K562 (cell line): ENCODE results near the gene IL1RAPL2. TPM values are rescaled to one million over a fixed set of nuclear protein-coding genes. Genes with fewer than 3 reads are reported as not detected.

Source experiments
- ATAC-seq: fragments of 200-7000 bp; cut with Tn5 transposase; 3 replicates; pipeline ENCODE4 v1.9.1; 2020; ENCODE audit warnings: moderate library complexity
- BruUV-seq: library from RNA; stranded (reverse); fragments of 400-500 nt; replicated peaks from 2 replicates; lab custom pipeline; 2021; lab: Mats Ljungman, UMichigan
- CTCF ChIA-PET: fragments of 300-600 bp; formaldehyde crosslinking; extraction: SDS; loops from one replicate; lab custom pipeline; 2021; ENCODE audit warnings: low intra/inter-chr PET ratio; lab: Yijun Ruan, JAX
- POLR2A ChIA-PET: fragments of 300-600, 350-650 bp; sonication (Branson Sonifier 250); formaldehyde crosslinking; extraction: SDS; loops from one replicate; lab custom pipeline; 2021; ENCODE audit warnings: antibody characterized with exemption, inconsistent platforms; lab: Yijun Ruan, JAX
- DNase-seq, 4 experiments: peaks; one replicate each; pipeline versions ENCODE4 v3.0.0 to v3.0.0-alpha.2; 2011 to 2018; ENCODE audit warnings: low spot score in 3 of 4, mixed read lengths in 3 of 4; ENCODE audit errors: extremely low read depth in 1 of 4
- FAIRE-seq: peaks from 2 replicates; lab custom pipeline; 2011; peaks lifted over from hg19 to GRCh38; lab: Jason Lieb, UNC
- H2AFZ ChIP-seq: 2 replicates; pipeline ENCODE4 v1.6.0; 2011; ENCODE audit warnings: low read depth, low read length, control low read depth, inconsistent platforms
- H3K27ac ChIP-seq: fragments of 200-600 bp; 3 replicates; pipeline ENCODE4 v1.8.0; 2011; ENCODE audit warnings: low read depth, mild to moderate bottlenecking, control low read depth, inconsistent platforms, low read length, moderate library complexity, mixed read lengths; ENCODE audit errors: extremely low read depth
- H3K27me3 ChIP-seq, 2 experiments: fragments of 300-600 bp in 1 of 2; 2 replicates in 1 of 2; 3 replicates in 1 of 2; pipeline versions ENCODE4 v1.6.0 to v1.8.0; 2011; ENCODE audit warnings: inconsistent platforms in 2 of 2, low read length in 2 of 2, mild to moderate bottlenecking in 1 of 2, mixed read lengths in 1 of 2, moderate library complexity in 1 of 2; ENCODE audit not compliant: control insufficient read depth in 2 of 2, insufficient read depth in 2 of 2
- H3K36me3 ChIP-seq: fragments of 300-600 bp; 3 replicates; pipeline ENCODE4 v1.8.0; 2011; ENCODE audit warnings: mild to moderate bottlenecking, low read length, inconsistent platforms; ENCODE audit not compliant: control insufficient read depth, insufficient read depth
- H3K4me1 ChIP-seq, 2 experiments: fragments of 200-600 bp in 1 of 2; replicated peaks in 1 of 2; 2 replicates in 1 of 2; 3 replicates in 1 of 2; pipeline versions ENCODE4 v1.5.1 to v1.8.0; 2011; ENCODE audit warnings: inconsistent platforms in 2 of 2, low read length in 2 of 2, mild to moderate bottlenecking in 1 of 2, mixed read lengths in 1 of 2, moderate library complexity in 1 of 2; ENCODE audit not compliant: control insufficient read depth in 2 of 2, insufficient read depth in 2 of 2
- H3K4me2 ChIP-seq: 2 replicates; pipeline ENCODE4 v1.6.1; 2011; ENCODE audit warnings: low read length, control low read depth, inconsistent platforms, mixed read lengths; ENCODE audit not compliant: insufficient read depth
- H3K4me3 ChIP-seq: fragments of 200-600 bp; sonication (generic), shearing (Covaris generic); 2 replicates; pipeline ENCODE4 v1.5.1; 2016; ENCODE audit warnings: control low read depth, inconsistent platforms
- H3K79me2 ChIP-seq: fragments of 200-600 bp; 3 replicates; pipeline ENCODE4 v1.8.0; 2011; ENCODE audit warnings: low read length, inconsistent platforms; ENCODE audit not compliant: control insufficient read depth, insufficient read depth
- H3K9ac ChIP-seq, 2 experiments: 2 replicates each; pipeline versions ENCODE4 v1.6.0 to v1.6.1; 2011; ENCODE audit warnings: low read depth in 2 of 2, low read length in 2 of 2, control low read depth in 1 of 2, inconsistent platforms in 1 of 2, mild to moderate bottlenecking in 1 of 2, mixed read lengths in 1 of 2; ENCODE audit not compliant: insufficient read depth in 1 of 2
- H3K9me1 ChIP-seq: one replicate; pipeline ENCODE4 v1.6.0; 2011; ENCODE audit warnings: inconsistent platforms, mild to moderate bottlenecking, low read length, moderate library complexity; ENCODE audit not compliant: control insufficient read depth, insufficient read depth
- H3K9me3 ChIP-seq: replicated peaks from 2 replicates; pipeline ENCODE4 v1.5.1; 2011; ENCODE audit warnings: low read depth, low read length, inconsistent platforms; ENCODE audit not compliant: control insufficient read depth, insufficient read depth
- H4K20me1 ChIP-seq: replicated peaks from 2 replicates; pipeline ENCODE4 v1.6.1; 2011; ENCODE audit warnings: low read length, inconsistent platforms, mixed read lengths; ENCODE audit not compliant: control insufficient read depth, insufficient read depth
- BRD4 ChIP-seq: fragments of 200-600 bp; sonication (generic); IDR thresholded peaks from 2 replicates; pipeline ENCODE4 v1.6.1; 2017; ENCODE audit warnings: inconsistent platforms
- FOXO4 ChIP-seq: fragments of 450-650 bp; formaldehyde crosslinking; IDR thresholded peaks from 2 replicates; pipeline ENCODE4 v1.4.0; 2020; ENCODE audit warnings: mild to moderate bottlenecking, moderate library complexity
- HSF4 ChIP-seq: fragments of 250-450 bp; sonication (Bioruptor Pico); IDR thresholded peaks from 2 replicates; pipeline ENCODE4 v2.1.2; 2022; ENCODE audit warnings: mild to moderate bottlenecking, moderate library complexity, borderline replicate concordance
- NCOR1 ChIP-seq: fragments of 450-650 bp; IDR thresholded peaks from 2 replicates; pipeline ENCODE4 v1.6.1; 2016; ENCODE audit warnings: mild to moderate bottlenecking, moderate library complexity
- NONO ChIP-seq, 2 experiments: fragments of 200-400 bp in 1 of 2; fragments of 450-650 bp in 1 of 2; formaldehyde crosslinking in 1 of 2; IDR thresholded peaks; 2 replicates each; pipeline ENCODE4 v1.6.1; 2017; ENCODE audit warnings: low read depth in 2 of 2, mild to moderate bottlenecking in 2 of 2, moderate library complexity in 2 of 2, low read length in 1 of 2
- PCBP2 ChIP-seq: fragments of 200-400 bp; formaldehyde crosslinking; IDR thresholded peaks from 2 replicates; pipeline ENCODE4 v1.6.1; 2018; ENCODE audit warnings: low read length, low read depth, mild to moderate bottlenecking, moderate library complexity; ENCODE audit not compliant: poor library complexity, severe bottlenecking
- POLR3G ChIP-seq: IDR thresholded peaks from 2 replicates; pipeline ENCODE4 v1.6.1; 2011; ENCODE audit not compliant: insufficient read length, insufficient replicate concordance; ENCODE audit errors: extremely low read depth
- SRSF3 ChIP-seq: fragments of 200-400 bp; formaldehyde crosslinking; IDR thresholded peaks from 2 replicates; pipeline ENCODE4 v1.6.1; 2016; ENCODE audit warnings: mild to moderate bottlenecking, low read length, moderate library complexity; ENCODE audit not compliant: insufficient read depth
- XRCC3 ChIP-seq: fragments of 450-650 bp; IDR thresholded peaks from 2 replicates; pipeline ENCODE4 v1.6.1; 2017; ENCODE audit warnings: mild to moderate bottlenecking, moderate library complexity
- ZNF197 ChIP-seq: fragments of 200-800 bp; sonication (Bioruptor generic); IDR thresholded peaks from 2 replicates; pipeline ENCODE4 v1.6.1; 2016; ENCODE audit warnings: low read depth, missing genetic modification characterization, missing compliant biosample characterization
- ZNF212 ChIP-seq: fragments of 450-650 bp; formaldehyde crosslinking; IDR thresholded peaks from 2 replicates; pipeline ENCODE4 v1.4.0; 2020; ENCODE audit warnings: mild to moderate bottlenecking
- ZNF239 ChIP-seq: fragments of 250-450 bp; sonication (Bioruptor Pico); IDR thresholded peaks from 2 replicates; pipeline ENCODE4 v1.4.0; 2020; ENCODE audit warnings: mild to moderate bottlenecking
- WGBS: fragments of 100-300 bp; shearing (Covaris generic); methylation state at CpG from one replicate; pipeline ENCODE4 v1.1.6; 2016; ENCODE audit warnings: low coverage, mixed read lengths; ENCODE audit not compliant: insufficient coverage; ENCODE audit errors: missing lambda C conversion rate; 5-methylcytosine and 5-hydroxymethylcytosine counted together
- in situ Hi-C: fragments of 300-500 bp; cut with MboI; formaldehyde crosslinking; loops from 4 replicates; pipeline ENCODE4 v1.15.0; 2018; ENCODE audit warnings: inconsistent platforms, mixed read lengths
- intact Hi-C: fragments of 100-400 bp; cut with micrococcal nuclease; formaldehyde crosslinking; loops from 2 replicates; pipeline ENCODE4 v1.14.2; 2022
- polyA plus RNA-seq, 8 experiments: library from polyadenylated mRNA; depleted of rRNA in 4 of 8; stranded (reverse) in 5 of 8; unstranded in 3 of 8; fragments of >200 nt; fragmentation: Nextera tagmentation in 2 of 8; fragmentation: Illumina TruSeq in 1 of 8; extraction: Ambion mirVana in 2 of 8; extraction: Trizol in 1 of 8; gene quantifications; 2 replicates each; pipeline versions ENCODE4 v1.2.1 to v1.2.3, GENCODE V29; 2011 to 2014; ENCODE audit warnings: inconsistent platforms in 1 of 8, missing spikeins in 1 of 8
- total RNA-seq, 7 experiments: library from RNA; depleted of rRNA in 6 of 7; stranded (reverse); fragments of >200 nt in 6 of 7; fragmentation: Illumina TruSeq in 2 of 7; extraction: Trizol in 2 of 7; gene quantifications; 2 replicates each; pipeline versions ENCODE4 v1.2.1 to v1.2.3, GENCODE V29; 2011 to 2021; ENCODE audit warnings: low replicate concordance in 1 of 7

The IL1RAPL2 gene
- total and polyA plus RNA-seq, 9 of the 15 experiments (the other 6 are each of a cell fraction or from before 2014, with no cell fraction given): not detected

GRCh38 chrX:105706041-105706440 lies 1140.0 kb downstream of the IL1RAPL2 start:
- no peak overlapping the region for H3K4me2 ChIP-seq
- no peak for TF ChIP-seq SRSF3
- TF ChIP-seq ZNF239 (CRISPR knock-in tag): no peak
- no peak for TF ChIP-seq XRCC3
- no peak for TF ChIP-seq NCOR1
- TF ChIP-seq ZNF197 (CRISPR knock-in tag): no peak
- no peak for TF ChIP-seq POLR3G
- no peak for TF ChIP-seq BRD4
- TF ChIP-seq HSF4 (CRISPR knock-in tag): no peak
- no peak for TF ChIP-seq ZNF212 (CRISPR knock-in tag)
- TF ChIP-seq PCBP2: no peak
- no peak for TF ChIP-seq NONO (IDR thresholded peaks at IDR 0.05; ENCODE audit: low read depth in 2 of 2, low read length in 1 of 2)
- no peak for TF ChIP-seq FOXO4 (CRISPR knock-in tag)
- H3K4me1 ChIP-seq: no peaks in the 10 kb centered on the region
- H3K4me3 ChIP-seq: no peak overlapping the region
- ATAC-seq (no peak), DNase-seq (no peak), FAIRE-seq (no peak)
- H3K9me1 ChIP-seq: no peaks in the 10 kb centered on the region
- no peaks in the 10 kb centered on the region for H3K79me2 ChIP-seq
- H3K9ac ChIP-seq: no peak overlapping the region
- no TSS peak for BruUV-seq
- 0% methylated on average over 1 of the region's 1 CpG for WGBS
- H3K27ac ChIP-seq: no peak overlapping the region
- H3K27me3 ChIP-seq: no peaks in the 10 kb centered on the region
- in situ Hi-C loops (no loop called here), intact Hi-C loops (no loop called here)
- H4K20me1 ChIP-seq: no peaks in the 10 kb centered on the region
- no peak overlapping the region for H2AFZ ChIP-seq
- no peaks in the 10 kb centered on the region for H3K36me3 ChIP-seq
- ChIA-PET POLR2A (no interaction called here), CTCF (no interaction called here)
- H3K9me3 ChIP-seq: no peaks in the 10 kb centered on the region
